Hepatocyte (in vitro differentiated cells): ENCODE data around the gene MBOAT2.

Source experiments
- CTCF ChIP-seq: fragments of 200-600 bp; sonication (generic); IDR thresholded peaks from 2 replicates; pipeline ENCODE4 v1.5.1; 2016; ENCODE audit warnings: antibody characterized with exemption, mild to moderate bottlenecking; ENCODE audit not compliant: poor library complexity
- EZH2phosphoT487 ChIP-seq: fragments of 200-600 bp; sonication (generic); IDR thresholded peaks from one replicate; pipeline ENCODE4 v1.6.1; 2018; ENCODE audit warnings: antibody characterized with exemption, mild to moderate bottlenecking, low read depth, moderate library complexity; ENCODE audit not compliant: unreplicated experiment, severe bottlenecking

- TF ChIP-seq CTCF = no peak
- TF ChIP-seq EZH2phosphoT487 = no peak
Observed at GRCh38 chr2:8934338-8934737, 69.1 kb downstream of the MBOAT2 start.
